Pancreas (tissue), 10 donors: ENCODE data around the gene CEP76. TPM values are rescaled to one million over a fixed set of nuclear protein-coding genes. Genes with fewer than 3 reads are reported as not detected.

Source experiments
- ATAC-seq, 4 donors: fragments of 200-7000 bp; cut with Tn5 transposase; one replicate each; pipeline versions ENCODE4 v1.8.0 to v1.9.1; 2020; ENCODE audit warnings: mild to moderate bottlenecking in 4 of 4, moderate library complexity in 4 of 4
- DNase-seq, 6 donors: peaks; one replicate each; pipeline ENCODE4 v3.0.0-alpha.2; 2020
- FAIRE-seq: peaks from 2 replicates; lab custom pipeline; 2012; peaks lifted over from hg19 to GRCh38; lab: Jason Lieb, UNC
- H3K27ac ChIP-seq, 4 donors: fragments of 200-600 bp; sonication (generic); 1 replicate in 3 of 4; 2 replicates in 1 of 4; pipeline versions ENCODE4 v1.5.0 to v1.8.0; 2020
- H3K27me3 ChIP-seq, 4 donors: fragments of 200-600 bp; one replicate each; pipeline ENCODE4 v1.8.0; 2021
- H3K36me3 ChIP-seq, 3 donors: fragments of 200-600 bp; sonication (generic) in 1 of 3; one replicate each; pipeline versions ENCODE4 v1.5.0 to v1.8.0; 2020 to 2021
- H3K4me1 ChIP-seq, 3 donors: fragments of 200-600 bp; one replicate each; pipeline ENCODE4 v1.8.0; 2021
- H3K4me3 ChIP-seq, 4 donors: fragments of 200-600 bp; sonication (generic) in 2 of 4; one replicate each; pipeline versions ENCODE4 v1.5.0 to v1.8.0; 2020 to 2021
- H3K9me3 ChIP-seq, 4 donors: fragments of 200-600 bp; one replicate each; pipeline ENCODE4 v1.8.0; 2021
- CTCF ChIP-seq, 4 donors: fragments of 200-600 bp; sonication (generic) in 3 of 4; IDR thresholded peaks; one replicate each; pipeline versions ENCODE4 v1.5.0 to v1.8.0; 2021; ENCODE audit warnings: antibody characterized with exemption in 4 of 4
- WGBS, 2 donors: extraction: QIAGEN DNeasy Blood & Tissue Kit; methylation state at CpG; one replicate each; pipeline ENCODE4 v1.1.7; 2013; 5-methylcytosine and 5-hydroxymethylcytosine counted together
- intact Hi-C, 3 donors: fragments of 100-400 bp; cut with DNase I; formaldehyde crosslinking; loops; one replicate each; pipeline versions ENCODE4 v1.11.1 to v1.14.2; 2022
- polyA plus RNA-seq, 2 donors: library from polyadenylated mRNA; stranded (reverse); fragments of 200-250 nt; gene quantifications; one replicate each; pipeline ENCODE4 v1.2.3, GENCODE V29; 2013
- total RNA-seq, 6 donors: library from RNA; stranded (reverse); fragmentation: NEBNext Ultra II Directional in 4 of 6; extraction: Animal tissue kit (Norgen Biotek cat#: 25700) in 4 of 6; gene quantifications; one replicate each; pipeline versions ENCODE4 v1.2.1 to v1.2.4, GENCODE V29; 2021 to 2023
- donor health status: healthy with polysubstance abuse.
- donor health status: DM: no; HTN: no; CAD: no; lungs with moderate emphysema.
- donor health status: DM: no; HTN: no; CAD: no.
- donor health status: control.
- donor health status: control.
- donor health status: Bipolar disorder and iron deficiency.
- donor health status: DM: yes; HTN: yes; CAD: no.
- donor health status: DM: no; HTN: no; CAD: no.
- donor health status: DM: no; HTN: no; CAD: no.
- donor health status: DM: yes; HTN: yes; CAD: no.

Gene CEP76
- total and polyA plus RNA-seq, 8 donors: 1.6 to 3.6 (median 2.4) TPM

GRCh38 chr18:12657684-12658425 lies 44.7 kb downstream of the CEP76 start, which contains the start of gene SPIRE1:
SPIRE1 (minus strand) TSS chr18:12658107; CDS start chr18:12657866, 241 bp downstream.
- peak within 1 kb of the TSS; percentile 72 to 93 (median 78) for H3K27ac ChIP-seq
- FAIRE-seq: no peak
- H3K36me3 ChIP-seq: no peaks in the 10 kb centered on the region
- intact Hi-C loops: no loop called here
- ATAC-seq: peak; percentile 81 to 89 (median 84)
- 1% methylated on average over 94 to 112 of the region's 112 CpGs for WGBS, 2 donors
- no peaks in the 10 kb centered on the region for H3K27me3 ChIP-seq
- TF ChIP-seq CTCF (IDR thresholded peaks at IDR 0.05): no peak
- peak within 1 kb of the TSS; percentile 63 to 87 (median 74) for H3K4me3 ChIP-seq
- DNase-seq: peak; percentile 64 to 87 (median 76)
- no peaks in the 10 kb centered on the region for H3K9me3 ChIP-seq
- peaks cover 0 to 18% (median 5%) of the 10 kb centered on the region in 3 donors for H3K4me1 ChIP-seq

- intact Hi-C loops: no loop called here
- Histone ChIP-seq H3K27ac (peak overlapping the region; percentile 72 to 93 (median 78)), H3K4me1 (peaks cover 0 to 19% (median 5%) of the 10 kb centered on the region in 3 donors), H3K36me3 (no peaks in the 10 kb centered on the region), H3K4me3 (peak overlapping the region; percentile 63 to 87 (median 74)), H3K27me3 (no peaks in the 10 kb centered on the region), H3K9me3 (no peaks in the 10 kb centered on the region)
- 0 to 1% methylated on average over 56 to 89 of the region's 89 CpGs for WGBS, 2 donors
- no peak for FAIRE-seq
- ATAC-seq: peak; percentile 42 to 68 (median 60)
- DNase-seq: peak; percentile 13 to 77 (median 44)
- TF ChIP-seq CTCF (IDR thresholded peaks at IDR 0.05): no peak
These were observed 45.4 kb downstream of the CEP76 start for GRCh38 chr18:12656938-12657683.

GRCh38 chr18:12656605-12656937 lies 46.0 kb downstream of the CEP76 start:
- DNase-seq (no peak), ATAC-seq (no peak), FAIRE-seq (no peak)

GRCh38 chr18:12654971-12655370 lies 47.6 kb downstream of the CEP76 start:
- Histone ChIP-seq H3K36me3 (no peaks in the 10 kb centered on the region), H3K27ac (no peak overlapping the region), H3K4me3 (no peak overlapping the region), H3K9me3 (no peaks in the 10 kb centered on the region), H3K27me3 (no peaks in the 10 kb centered on the region), H3K4me1 (peaks cover 0 to 19% (median 5%) of the 10 kb centered on the region in 3 donors)
- FAIRE-seq (no peak), DNase-seq (no peak), ATAC-seq (no peak)
- TF ChIP-seq CTCF (IDR thresholded peaks at IDR 0.05): no peak
- WGBS, 2 donors: 97 to 100% methylated on average over 1 of the region's 1 CpG
- intact Hi-C loops: no loop called here

More at GRCh38 chr18:12656605-12656937, 46.0 kb downstream of the CEP76 start:
- H3K4me1 ChIP-seq: peaks cover 0 to 19% (median 5%) of the 10 kb centered on the region in 3 donors
- intact Hi-C loops: no loop called here
- no peaks in the 10 kb centered on the region for H3K36me3 ChIP-seq
- H3K27ac ChIP-seq: peak overlapping the region; percentile 72 to 93 (median 78)
- 17 to 32% methylated on average over 3 of the region's 3 CpGs for WGBS, 2 donors
- TF ChIP-seq CTCF (IDR thresholded peaks at IDR 0.05): no peak
- H3K4me3 ChIP-seq: peak overlapping the region; percentile 63 to 87 (median 74)
- H3K9me3 ChIP-seq: no peaks in the 10 kb centered on the region
- no peaks in the 10 kb centered on the region for H3K27me3 ChIP-seq
